Colonic mucosa (tissue), 4 donors: ENCODE results near the gene GPR35. TPM values are rescaled to one million over a fixed set of nuclear protein-coding genes. Genes with fewer than 3 reads are reported as not detected.

Experiments used
- DNase-seq: peaks from one replicate; pipeline ENCODE4 v3.0.0-alpha.2; 2020
- H3K27ac ChIP-seq: fragments of 200-600 bp; one replicate; pipeline ENCODE4 v1.8.0; 2021
- H3K27me3 ChIP-seq: fragments of 200-600 bp; one replicate; pipeline ENCODE4 v1.8.0; 2021
- H3K36me3 ChIP-seq: fragments of 200-600 bp; one replicate; pipeline ENCODE4 v1.8.0; 2021
- H3K4me1 ChIP-seq: fragments of 200-600 bp; one replicate; pipeline ENCODE4 v1.8.0; 2021; ENCODE audit warnings: mild to moderate bottlenecking
- H3K4me3 ChIP-seq: fragments of 200-600 bp; one replicate; pipeline ENCODE4 v1.8.0; 2021
- H3K9ac ChIP-seq, 2 donors: one replicate each; pipeline ENCODE4 v1.7.0; 2013; ENCODE audit warnings: control low read depth in 2 of 2, low read depth in 2 of 2, low read length in 2 of 2
- H3K9me3 ChIP-seq: fragments of 200-600 bp; one replicate; pipeline ENCODE4 v1.8.0; 2021
- CTCF ChIP-seq: fragments of 200-600 bp; IDR thresholded peaks from one replicate; pipeline ENCODE4 v1.8.0; 2022; ENCODE audit warnings: antibody characterized with exemption, mild to moderate bottlenecking
- intact Hi-C: fragments of 100-400 bp; cut with DNase I; formaldehyde crosslinking; loops from one replicate; pipeline ENCODE4 v1.14.1; 2022
- total RNA-seq, 2 donors: library from RNA; stranded (reverse); fragmentation: NEBNext Ultra II Directional in 1 of 2; extraction: Animal tissue kit (Norgen Biotek cat#: 25700) in 1 of 2; gene quantifications; one replicate each; pipeline ENCODE4 v1.2.1, GENCODE V29; 2021
- donor health status: healthy.
- donor health status: DM: no; HTN: no; CAD: no.
- donor health status: DM: no; HTN: no; CAD: no.

GPR35 gene
- total RNA-seq, 2 donors from 2014 or later = 64.4 to 92.2 TPM

- Histone ChIP-seq H3K9me3 (no peaks in the 10 kb centered on the region), H3K36me3 (peaks cover 6% of the 10 kb centered on the region), H3K4me3 (no peak overlapping the region), H3K27me3 (no peaks in the 10 kb centered on the region), H3K4me1 (peaks cover 7% of the 10 kb centered on the region), H3K27ac (no peak overlapping the region), H3K9ac (no peak overlapping the region)
- TF ChIP-seq CTCF = no peak
- DNase-seq = no peak
- intact Hi-C loops = no loop called here
Measured at GRCh38 chr2:240590681-240591111, 34.6 kb upstream of the GPR35 start.

GRCh38 chr2:240591226-240591625, 34.1 kb upstream of the GPR35 start:
- Histone ChIP-seq H3K9me3 (no peaks in the 10 kb centered on the region), H3K36me3 (peaks cover 6% of the 10 kb centered on the region), H3K9ac (no peak overlapping the region), H3K4me1 (peaks cover 7% of the 10 kb centered on the region), H3K27me3 (no peaks in the 10 kb centered on the region), H3K4me3 (no peak overlapping the region), H3K27ac (no peak overlapping the region)
- intact Hi-C loops = no loop called here
- DNase-seq = no peak
- no peak for TF ChIP-seq CTCF

- Histone ChIP-seq H3K36me3 (peaks cover 6% of the 10 kb centered on the region), H3K4me3 (no peak overlapping the region), H3K27me3 (no peaks in the 10 kb centered on the region), H3K27ac (no peak overlapping the region), H3K4me1 (peaks cover 7% of the 10 kb centered on the region), H3K9me3 (no peaks in the 10 kb centered on the region), H3K9ac (no peak overlapping the region)
- DNase-seq = no peak
- intact Hi-C loops = no loop called here
- no peak for TF ChIP-seq CTCF
Measured at GRCh38 chr2:240591784-240592183, 33.5 kb upstream of the GPR35 start.

- Histone ChIP-seq H3K4me3 (no peak overlapping the region), H3K27ac (no peak overlapping the region), H3K36me3 (peaks cover 6% of the 10 kb centered on the region), H3K9ac (no peak overlapping the region), H3K4me1 (peaks cover 3% of the 10 kb centered on the region), H3K27me3 (no peaks in the 10 kb centered on the region), H3K9me3 (no peaks in the 10 kb centered on the region)
- no peak for DNase-seq
- TF ChIP-seq CTCF = no peak
- intact Hi-C loops = no loop called here
Measured at GRCh38 chr2:240593026-240593702, 32.1 kb upstream of the GPR35 start.

GRCh38 chr2:240593703-240594451, 31.4 kb upstream of the GPR35 start:
- no peak overlapping the region for H3K4me3 ChIP-seq
- intact Hi-C loops = no loop called here
- H3K36me3 ChIP-seq = peaks cover 6% of the 10 kb centered on the region

More at GRCh38 chr2:240593703-240594451, 31.4 kb upstream of the GPR35 start:
- Histone ChIP-seq H3K9ac (no peak overlapping the region), H3K27me3 (no peaks in the 10 kb centered on the region), H3K27ac (no peak overlapping the region), H3K4me1 (no peaks in the 10 kb centered on the region), H3K9me3 (no peaks in the 10 kb centered on the region)
- TF ChIP-seq CTCF = no peak
- DNase-seq = no peak
